ENCODE data around the gene SNAI3.

DNA sequence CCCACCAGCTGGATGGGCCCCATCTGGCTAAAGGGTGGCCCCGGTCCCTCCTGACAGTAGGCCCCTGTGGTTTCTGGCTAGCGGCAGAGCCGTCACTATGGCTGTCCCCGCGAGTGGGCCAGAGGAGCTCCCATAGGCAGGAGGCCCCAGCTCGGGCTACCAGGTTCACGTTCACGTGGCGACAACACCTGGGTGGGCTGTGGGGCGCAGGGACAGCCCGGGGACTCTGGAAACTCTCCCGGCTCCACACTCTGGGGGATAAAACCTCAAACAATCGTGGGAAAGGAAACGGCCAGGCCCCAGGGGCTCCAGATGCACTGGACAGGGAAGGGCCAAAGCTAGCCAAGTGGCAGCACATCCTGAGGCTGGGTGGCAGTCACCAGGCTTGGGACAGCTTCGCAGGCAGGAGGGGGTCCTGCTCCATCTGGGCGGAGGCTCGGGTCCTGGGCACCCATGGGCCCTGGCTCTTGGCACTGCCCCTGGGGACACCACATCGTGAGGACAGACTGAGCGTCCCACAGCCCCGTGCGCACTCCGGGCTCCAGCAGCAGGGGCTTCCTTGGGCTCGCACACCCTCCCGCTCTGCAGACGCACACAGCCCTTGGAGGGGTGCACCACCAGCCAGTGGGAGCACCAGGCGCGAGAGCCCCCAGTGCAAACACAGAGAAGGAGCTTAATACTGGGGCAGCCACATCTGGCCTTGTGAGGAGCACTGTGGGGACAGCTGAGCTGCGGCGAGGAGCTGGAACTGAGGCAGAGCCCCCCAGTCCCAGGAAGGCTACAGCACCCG lies 15.5 kb upstream of the SNAI3 start:
- TF ChIP-seq, protein P1, sequence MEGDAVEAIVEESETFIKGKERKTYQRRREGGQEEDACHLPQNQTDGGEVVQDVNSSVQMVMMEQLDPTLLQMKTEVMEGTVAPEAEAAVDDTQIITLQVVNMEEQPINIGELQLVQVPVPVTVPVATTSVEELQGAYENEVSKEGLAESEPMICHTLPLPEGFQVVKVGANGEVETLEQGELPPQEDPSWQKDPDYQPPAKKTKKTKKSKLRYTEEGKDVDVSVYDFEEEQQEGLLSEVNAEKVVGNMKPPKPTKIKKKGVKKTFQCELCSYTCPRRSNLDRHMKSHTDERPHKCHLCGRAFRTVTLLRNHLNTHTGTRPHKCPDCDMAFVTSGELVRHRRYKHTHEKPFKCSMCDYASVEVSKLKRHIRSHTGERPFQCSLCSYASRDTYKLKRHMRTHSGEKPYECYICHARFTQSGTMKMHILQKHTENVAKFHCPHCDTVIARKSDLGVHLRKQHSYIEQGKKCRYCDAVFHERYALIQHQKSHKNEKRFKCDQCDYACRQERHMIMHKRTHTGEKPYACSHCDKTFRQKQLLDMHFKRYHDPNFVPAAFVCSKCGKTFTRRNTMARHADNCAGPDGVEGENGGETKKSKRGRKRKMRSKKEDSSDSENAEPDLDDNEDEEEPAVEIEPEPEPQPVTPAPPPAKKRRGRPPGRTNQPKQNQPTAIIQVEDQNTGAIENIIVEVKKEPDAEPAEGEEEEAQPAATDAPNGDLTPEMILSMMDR (IDR thresholded peaks at IDR 0.05 in 8 of 11, conservative IDR thresholded peaks at IDR 0.05 in 3 of 11), result no peak
- no peak for TF ChIP-seq POLR2A (IDR thresholded peaks at IDR 0.05)

Measured in spleen (tissue), 7 donors.